ENCODE data around the gene AR. TPM values are rescaled to one million over a fixed set of nuclear protein-coding genes. Genes with fewer than 3 reads are reported as not detected.

AR gene
- total and polyA plus RNA-seq, 2 of the 8 experiments (the other 6 are each of a cell fraction or from before 2014, with no cell fraction given) = 7.1 to 10.7 TPM

GRCh38 chrX:67693928-67694327, 150.1 kb downstream of the AR start:
- no peak overlapping the region for H2BK20ac ChIP-seq (ENCODE audit: low read length)
- no peak overlapping the region for H3K23ac ChIP-seq (ENCODE audit: insufficient read length)
- no peaks in the 10 kb centered on the region for H3K9me3 ChIP-seq (ENCODE audit: insufficient read depth in 2 of 2, low read depth in 1 of 2, low read length in 1 of 2)
- H2AFZ ChIP-seq (ENCODE audit: low read length) = no peak overlapping the region
- H3K79me1 ChIP-seq (ENCODE audit: low read depth, low read length) = no peaks in the 10 kb centered on the region
- no peak overlapping the region for H2BK120ac ChIP-seq (replicated peaks; ENCODE audit: low read depth, low read length)
- H3K27ac ChIP-seq (ENCODE audit: low read depth, low read length) = no peak overlapping the region
- no peak overlapping the region for H2BK5ac ChIP-seq (ENCODE audit: low read depth, low read length)
- no peak overlapping the region for H3K9ac ChIP-seq (replicated peaks in 1 of 4; ENCODE audit: extremely low read depth in 1 of 4, low read depth in 3 of 4, low read length in 3 of 4)
- CTCF ChIA-PET (ENCODE audit: partially characterized antibody) = no interaction called here
- no peak overlapping the region for H4K8ac ChIP-seq (ENCODE audit: extremely low read depth, insufficient read depth, low read length)
- no peak overlapping the region for H3K14ac ChIP-seq (ENCODE audit: insufficient read length)
- DNase-seq (ENCODE audit: low read depth in 1 of 2, low spot score in 2 of 2) (no peak), FAIRE-seq (no peak)
- no CpG with 5 or more reads among the region's 1 CpG for WGBS, 2 experiments (ENCODE audit: extremely low coverage in 1 of 2, insufficient coverage in 1 of 2, insufficient read length in 1 of 2, insufficient replicate concordance in 2 of 2, low coverage in 1 of 2, low lambda C conversion rate in 2 of 2, missing lambda C conversion rate in 1 of 2)
- H2BK12ac ChIP-seq (ENCODE audit: low read depth, low read length) = no peak overlapping the region
- H3K4me3 ChIP-seq (ENCODE audit: extremely low read depth in 1 of 4, insufficient read depth in 2 of 4, low read depth in 3 of 4, low read length in 4 of 4) = no peak overlapping the region
- no peaks in the 10 kb centered on the region for H4K20me1 ChIP-seq (replicated peaks in 1 of 2; ENCODE audit: control insufficient read depth in 1 of 2, insufficient read depth in 2 of 2, low read length in 2 of 2)
- H3K4ac ChIP-seq (replicated peaks; ENCODE audit: insufficient read length, low read depth, low read length) = no peak overlapping the region
- H3K4me1 ChIP-seq (replicated peaks in 1 of 4; ENCODE audit: control insufficient read depth in 3 of 4, insufficient read depth in 4 of 4, low read length in 3 of 4) = no peaks in the 10 kb centered on the region
- no peak overlapping the region for H2AK5ac ChIP-seq (ENCODE audit: low read depth, low read length)
- TF ChIP-seq SRF (IDR thresholded peaks at IDR 0.05; ENCODE audit: low read depth, low read length) (no peak), KDM5A (IDR thresholded peaks at IDR 0.05; ENCODE audit: low read length) (no peak), EGR1 (IDR thresholded peaks at IDR 0.05; ENCODE audit: borderline replicate concordance, low read depth, low read length) (no peak), TAF7 (optimal IDR thresholded peaks at IDR 0.05; ENCODE audit: borderline replicate concordance, low read depth, low read length) (no peak)
- H3K23me2 ChIP-seq (ENCODE audit: low read depth, low read length) = no peaks in the 10 kb centered on the region
- POLR2A ChIA-PET (ENCODE audit: partially characterized antibody) = no interaction called here
- no peaks in the 10 kb centered on the region for H3K79me2 ChIP-seq (ENCODE audit: control insufficient read depth in 1 of 2, insufficient read depth in 2 of 2, low read length in 2 of 2)
- no peaks in the 10 kb centered on the region for H3K27me3 ChIP-seq (replicated peaks in 1 of 4; ENCODE audit: control insufficient read depth in 3 of 4, extremely low read depth in 1 of 4, insufficient read depth in 3 of 4, low read length in 3 of 4)
- no peak overlapping the region for H3K56ac ChIP-seq (replicated peaks; ENCODE audit: insufficient read length, low read depth, low read length)
- H3K4me2 ChIP-seq (ENCODE audit: insufficient read depth in 1 of 2, low read depth in 2 of 2, low read length in 2 of 2) = no peak overlapping the region
- no peak overlapping the region for H4K5ac ChIP-seq (ENCODE audit: insufficient read length, low read depth, low read length)
- H4K91ac ChIP-seq (replicated peaks; ENCODE audit: insufficient read length, low read length) = no peak overlapping the region
- no peaks in the 10 kb centered on the region for H3K36me3 ChIP-seq (ENCODE audit: control insufficient read depth in 2 of 4, insufficient read depth in 4 of 4, low read length in 3 of 4)
- H3K18ac ChIP-seq (ENCODE audit: extremely low read depth, low read length) = no peak overlapping the region
- H2BK15ac ChIP-seq (ENCODE audit: low read length) = no peak overlapping the region

Measured in H1 (cell line).